ENCODE data around the gene ENOPH1.

The ENOPH1 gene

DNA sequence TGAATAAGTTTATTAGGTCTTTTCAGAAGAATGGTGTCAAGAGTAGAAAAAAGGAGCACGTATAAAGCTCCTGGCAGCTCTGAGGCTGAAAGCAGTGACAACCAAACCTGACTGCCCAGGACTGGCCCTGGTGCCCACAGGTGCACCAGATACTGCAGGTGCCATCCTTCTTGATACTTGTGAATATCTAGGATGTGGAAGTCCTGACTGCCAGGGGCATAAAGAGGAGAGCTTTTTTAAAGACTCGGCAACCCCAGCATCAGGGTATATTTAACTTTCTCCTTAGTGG is 70.7 kb downstream of the ENOPH1 start:
- H3K79me2 ChIP-seq (ENCODE audit: insufficient read depth, low read depth): no peaks in the 10 kb centered on the region
- H3K4me3 ChIP-seq (IDR thresholded peaks at IDR 0.05; ENCODE audit: insufficient read depth, low read depth, low read length): no peak overlapping the region
- H2AFZ ChIP-seq (ENCODE audit: low read depth): no peak overlapping the region
- H3K27ac ChIP-seq: no peak overlapping the region
- H3K4me1 ChIP-seq (ENCODE audit: low read depth, poor library complexity, severe bottlenecking): no peaks in the 10 kb centered on the region
- no peak overlapping the region for H3K9ac ChIP-seq
- no peaks in the 10 kb centered on the region for H4K20me1 ChIP-seq (ENCODE audit: insufficient read depth)
- H3K4me2 ChIP-seq: no peak overlapping the region
- TF ChIP-seq, protein P1, sequence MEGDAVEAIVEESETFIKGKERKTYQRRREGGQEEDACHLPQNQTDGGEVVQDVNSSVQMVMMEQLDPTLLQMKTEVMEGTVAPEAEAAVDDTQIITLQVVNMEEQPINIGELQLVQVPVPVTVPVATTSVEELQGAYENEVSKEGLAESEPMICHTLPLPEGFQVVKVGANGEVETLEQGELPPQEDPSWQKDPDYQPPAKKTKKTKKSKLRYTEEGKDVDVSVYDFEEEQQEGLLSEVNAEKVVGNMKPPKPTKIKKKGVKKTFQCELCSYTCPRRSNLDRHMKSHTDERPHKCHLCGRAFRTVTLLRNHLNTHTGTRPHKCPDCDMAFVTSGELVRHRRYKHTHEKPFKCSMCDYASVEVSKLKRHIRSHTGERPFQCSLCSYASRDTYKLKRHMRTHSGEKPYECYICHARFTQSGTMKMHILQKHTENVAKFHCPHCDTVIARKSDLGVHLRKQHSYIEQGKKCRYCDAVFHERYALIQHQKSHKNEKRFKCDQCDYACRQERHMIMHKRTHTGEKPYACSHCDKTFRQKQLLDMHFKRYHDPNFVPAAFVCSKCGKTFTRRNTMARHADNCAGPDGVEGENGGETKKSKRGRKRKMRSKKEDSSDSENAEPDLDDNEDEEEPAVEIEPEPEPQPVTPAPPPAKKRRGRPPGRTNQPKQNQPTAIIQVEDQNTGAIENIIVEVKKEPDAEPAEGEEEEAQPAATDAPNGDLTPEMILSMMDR (conservative IDR thresholded peaks at IDR 0.05; ENCODE audit: low read depth, low read length): no peak
- H3K27me3 ChIP-seq (ENCODE audit: insufficient read depth, low read depth): no peaks in the 10 kb centered on the region
- H3K36me3 ChIP-seq (ENCODE audit: insufficient read depth): no peaks in the 10 kb centered on the region

DNA sequence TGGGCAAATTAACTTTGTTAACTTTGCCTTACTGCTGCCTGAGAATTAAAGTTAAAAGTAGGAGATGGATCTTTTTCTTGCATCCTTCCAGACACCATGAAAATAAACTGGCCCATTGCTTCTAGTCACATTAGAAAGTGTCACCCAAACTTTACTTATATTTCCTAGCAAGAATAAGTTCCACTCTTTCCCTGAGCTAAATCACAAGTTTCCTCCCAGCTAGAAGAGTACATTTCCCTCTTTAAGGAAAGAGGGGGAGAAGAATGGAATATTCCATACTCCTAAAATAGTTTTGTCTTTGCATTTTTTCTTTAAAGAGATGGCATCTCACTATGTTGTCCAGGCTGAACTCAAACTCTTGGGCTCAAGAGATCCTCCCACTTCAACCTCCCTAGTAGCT is 77.6 kb downstream of the ENOPH1 start:
- Histone ChIP-seq H3K4me3 (IDR thresholded peaks at IDR 0.05; ENCODE audit: insufficient read depth, low read depth, low read length) (no peak overlapping the region), H3K79me2 (ENCODE audit: insufficient read depth, low read depth) (no peaks in the 10 kb centered on the region), H3K4me1 (ENCODE audit: low read depth, poor library complexity, severe bottlenecking) (no peaks in the 10 kb centered on the region), H3K36me3 (ENCODE audit: insufficient read depth) (no peaks in the 10 kb centered on the region), H3K4me2 (no peak overlapping the region), H3K9ac (no peak overlapping the region), H3K27ac (no peak overlapping the region), H3K27me3 (ENCODE audit: insufficient read depth, low read depth) (no peaks in the 10 kb centered on the region), H2AFZ (ENCODE audit: low read depth) (no peak overlapping the region), H4K20me1 (ENCODE audit: insufficient read depth) (no peaks in the 10 kb centered on the region)
- TF ChIP-seq, protein P1 (conservative IDR thresholded peaks at IDR 0.05; ENCODE audit: low read depth, low read length): no peak

DNA sequence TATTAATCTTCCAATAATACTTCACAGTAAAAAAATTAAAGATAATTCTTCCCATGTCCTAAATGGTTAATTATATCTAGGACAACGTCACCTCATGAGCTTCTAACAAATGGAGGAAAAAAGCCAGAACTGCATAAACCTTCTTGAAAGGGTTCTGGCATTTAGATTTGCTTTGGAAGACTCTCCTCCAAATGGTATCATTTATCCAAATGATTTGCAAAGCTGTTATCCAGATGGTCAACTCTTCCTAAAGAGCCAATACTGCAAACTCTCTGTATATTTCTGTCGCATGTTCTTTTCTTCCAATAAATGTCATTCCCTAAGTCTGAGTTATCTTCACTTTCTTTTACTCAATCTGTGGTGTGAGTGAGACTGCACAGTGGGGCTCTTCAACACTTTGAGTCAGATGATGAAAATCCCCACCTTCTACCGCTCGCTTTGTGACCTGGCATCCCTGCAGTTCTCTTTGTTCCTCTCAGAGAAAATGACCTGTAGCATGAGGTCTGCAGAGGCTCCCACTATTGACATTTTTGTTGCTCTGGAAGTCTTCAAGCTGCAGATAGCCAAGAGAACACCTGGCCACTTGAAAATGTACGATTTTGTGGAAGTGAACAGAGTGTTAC is 78.5 kb downstream of the ENOPH1 start:
- no peak overlapping the region for H2AFZ ChIP-seq (ENCODE audit: low read depth)
- H3K9ac ChIP-seq: no peak overlapping the region
- no peak overlapping the region for H3K4me2 ChIP-seq
- H3K4me3 ChIP-seq (IDR thresholded peaks at IDR 0.05; ENCODE audit: insufficient read depth, low read depth, low read length): no peak overlapping the region
- no peaks in the 10 kb centered on the region for H3K36me3 ChIP-seq (ENCODE audit: insufficient read depth)
- no peak overlapping the region for H3K27ac ChIP-seq
- H3K79me2 ChIP-seq (ENCODE audit: insufficient read depth, low read depth): no peaks in the 10 kb centered on the region
- TF ChIP-seq, protein P1 (conservative IDR thresholded peaks at IDR 0.05; ENCODE audit: low read depth, low read length): no peak
- no peaks in the 10 kb centered on the region for H3K4me1 ChIP-seq (ENCODE audit: low read depth, poor library complexity, severe bottlenecking)
- H4K20me1 ChIP-seq (ENCODE audit: insufficient read depth): no peaks in the 10 kb centered on the region
- H3K27me3 ChIP-seq (ENCODE audit: insufficient read depth, low read depth): no peaks in the 10 kb centered on the region

DNA sequence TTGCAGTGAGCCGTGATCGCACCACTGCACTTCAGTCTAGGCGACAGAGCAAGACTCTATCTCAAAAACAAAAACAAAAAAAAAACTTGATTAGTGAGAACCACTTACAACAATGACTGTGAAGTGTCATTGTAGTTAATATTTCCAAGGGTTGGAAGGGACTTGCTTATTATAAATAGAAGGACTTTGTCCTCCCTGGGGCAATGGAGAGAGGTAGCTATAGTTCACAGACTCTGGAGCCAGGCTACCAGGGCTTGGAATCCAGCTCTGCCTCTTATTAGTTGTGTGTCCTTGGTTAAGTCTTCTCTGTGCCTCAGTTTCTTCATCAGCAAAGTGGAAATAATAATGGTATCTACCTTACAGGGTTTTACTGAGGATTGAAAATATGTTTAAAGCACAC is 79.8 kb downstream of the ENOPH1 start:
- no peak overlapping the region for H3K4me3 ChIP-seq (IDR thresholded peaks at IDR 0.05; ENCODE audit: insufficient read depth, low read depth, low read length)
- TF ChIP-seq, protein P1 (conservative IDR thresholded peaks at IDR 0.05; ENCODE audit: low read depth, low read length): no peak
- no peak overlapping the region for H3K4me2 ChIP-seq
- no peaks in the 10 kb centered on the region for H4K20me1 ChIP-seq (ENCODE audit: insufficient read depth)
- no peaks in the 10 kb centered on the region for H3K79me2 ChIP-seq (ENCODE audit: insufficient read depth, low read depth)
- H3K36me3 ChIP-seq (ENCODE audit: insufficient read depth): no peaks in the 10 kb centered on the region
- H3K4me1 ChIP-seq (ENCODE audit: low read depth, poor library complexity, severe bottlenecking): no peaks in the 10 kb centered on the region
- no peaks in the 10 kb centered on the region for H3K27me3 ChIP-seq (ENCODE audit: insufficient read depth, low read depth)
- H3K9ac ChIP-seq: no peak overlapping the region
- no peak overlapping the region for H3K27ac ChIP-seq
- H2AFZ ChIP-seq (ENCODE audit: low read depth): no peak overlapping the region
